Neural progenitor cell (in vitro differentiated cells): Measurements from ENCODE around the gene MYH10.

Experiments used
- CTCF ChIP-seq: fragments of 200-600 bp; sonication (generic); IDR thresholded peaks from 2 replicates; pipeline ENCODE4 v1.5.1; 2017; ENCODE audit warnings: antibody characterized with exemption, mild to moderate bottlenecking
- EZH2 ChIP-seq: fragments of 200-600 bp; sonication (generic); IDR thresholded peaks from 2 replicates; pipeline ENCODE4 v1.6.1; 2017; ENCODE audit warnings: antibody characterized with exemption, mild to moderate bottlenecking, moderate library complexity

- no peak for TF ChIP-seq CTCF
- no peak for TF ChIP-seq EZH2
These were observed 52.7 kb downstream of the MYH10 start for GRCh38 chr17:8577868-8578267.
